PC-9 (cell line): Measurements from ENCODE around the gene STAT4. TPM values are rescaled to one million over a fixed set of nuclear protein-coding genes. Genes with fewer than 3 reads are reported as not detected.

Experiments
- BruUV-seq: library from RNA; stranded (reverse); fragments of 400-500 nt; replicated peaks from 2 replicates; lab custom pipeline; 2021; lab: Mats Ljungman, UMichigan
- CTCF ChIA-PET: fragments of 300-600 bp; sonication (Branson Sonifier 250); formaldehyde crosslinking; loops from one replicate; lab custom pipeline; 2022; ENCODE audit warnings: antibody characterized with exemption; lab: Charles Lee
- POLR2A ChIA-PET: fragments of 300-600 bp; sonication (Branson Sonifier 250); formaldehyde crosslinking; loops from one replicate; lab custom pipeline; 2022; ENCODE audit warnings: antibody characterized with exemption; ENCODE audit not compliant: unreplicated experiment; lab: Charles Lee
- DNase-seq, 2 experiments: peaks; one replicate each; pipeline versions ENCODE4 v3.0.0 to v3.0.0-alpha.2; 2015 to 2022; ENCODE audit warnings: mixed read lengths in 1 of 2
- H2AFZ ChIP-seq: fragments of 200-600 bp; sonication (generic); 2 replicates; pipeline ENCODE4 v1.8.1; 2017; ENCODE audit warnings: antibody characterized with exemption
- H3F3A ChIP-seq: fragments of 200-600 bp; sonication (generic); 2 replicates; pipeline ENCODE4 v1.8.1; 2017; ENCODE audit warnings: antibody characterized with exemption, mild to moderate bottlenecking, low read depth; ENCODE audit not compliant: insufficient read depth
- H3K27ac ChIP-seq: fragments of 200-600 bp; sonication (generic); 2 replicates; pipeline ENCODE4 v1.6.1; 2016; ENCODE audit warnings: mixed run types
- H3K27me3 ChIP-seq: fragments of 200-600 bp; sonication (generic); 2 replicates; pipeline ENCODE4 v1.6.1; 2016; ENCODE audit warnings: low read depth, mixed run types; ENCODE audit not compliant: insufficient read depth
- H3K36me3 ChIP-seq: fragments of 200-600 bp; sonication (generic); 2 replicates; pipeline ENCODE4 v1.6.1; 2016; ENCODE audit warnings: low read depth, mixed run types
- H3K4me1 ChIP-seq: fragments of 200-600 bp; sonication (generic); replicated peaks from 2 replicates; pipeline ENCODE4 v1.6.1; 2016; ENCODE audit warnings: mixed run types; ENCODE audit not compliant: insufficient read depth
- H3K4me2 ChIP-seq: fragments of 200-600 bp; sonication (generic); 2 replicates; pipeline ENCODE4 v1.6.1; 2017; ENCODE audit warnings: mixed run types
- H3K4me3 ChIP-seq: fragments of 200-600 bp; sonication (generic); 2 replicates; pipeline ENCODE4 v1.6.1; 2016; ENCODE audit warnings: mixed run types
- H3K79me2 ChIP-seq: fragments of 200-600 bp; sonication (generic); 2 replicates; pipeline ENCODE4 v1.6.1; 2017; ENCODE audit warnings: low read depth, mixed run types
- H3K9me2 ChIP-seq: fragments of 200-600 bp; sonication (generic); 2 replicates; pipeline ENCODE4 v1.8.1; 2017; ENCODE audit warnings: mild to moderate bottlenecking; ENCODE audit not compliant: insufficient read depth
- H3K9me3 ChIP-seq: fragments of 200-600 bp; sonication (generic); 2 replicates; pipeline ENCODE4 v1.8.1; 2016; ENCODE audit warnings: low read depth; ENCODE audit not compliant: insufficient read depth
- H4K20me1 ChIP-seq: fragments of 200-600 bp; sonication (generic); 2 replicates; pipeline ENCODE4 v1.8.1; 2017; ENCODE audit not compliant: insufficient read depth
- CTCF ChIP-seq: fragments of 200-600 bp; sonication (generic); conservative IDR thresholded peaks from 2 replicates; pipeline ENCODE4 v1.6.1; 2017; ENCODE audit warnings: mixed run types, antibody characterized with exemption, mild to moderate bottlenecking, moderate library complexity
- EZH2 ChIP-seq: fragments of 200-600 bp; sonication (generic); IDR thresholded peaks from 2 replicates; pipeline ENCODE4 v1.8.0; 2017; ENCODE audit warnings: antibody characterized with exemption, low read depth
- intact Hi-C: fragments of 100-400 bp; cut with micrococcal nuclease; formaldehyde crosslinking; loops from one replicate; pipeline ENCODE4 v1.10.0; 2022; ENCODE audit not compliant: unreplicated experiment
- total RNA-seq: library from RNA; stranded (reverse); gene quantifications from 2 replicates; pipeline ENCODE4 v1.2.3, GENCODE V29; 2021

The STAT4 gene
- total RNA-seq, 1 experiment from 2014 or later = 0.70 TPM

GRCh38 chr2:191151331-191151730 is 537 bp upstream of the STAT4 start:
- ChIA-PET POLR2A (no interaction called here), CTCF (no interaction called here)
- BruUV-seq = no TSS peak
- Histone ChIP-seq H3F3A (no peaks in the 10 kb centered on the region), H4K20me1 (no peaks in the 10 kb centered on the region), H2AFZ (peak overlapping the region; percentile 93), H3K9me3 (no peaks in the 10 kb centered on the region), H3K9me2 (no peaks in the 10 kb centered on the region), H3K27me3 (no peaks in the 10 kb centered on the region), H3K4me3 (peak overlapping the region; percentile 86), H3K4me1 (0 out of 2 replicates have a peak, but pooled peaks cover 4% of the 10 kb centered on the region), H3K36me3 (no peaks in the 10 kb centered on the region), H3K79me2 (no peaks in the 10 kb centered on the region), H3K4me2 (peak overlapping the region; percentile 94), H3K27ac (no peak overlapping the region)
- intact Hi-C loops = loop anchor here (2.0 kb wide), 1 partner anchor 99 kb away; no protein-coding TSS in a partner anchor
- TF ChIP-seq EZH2 = no peak
- TF ChIP-seq CTCF = no peak
- DNase-seq = no peak

GRCh38 chr2:191150230-191150599 is 579 bp downstream of the STAT4 start:
- CTCF ChIA-PET = no interaction called here

GRCh38 chr2:191149391-191149790 is 1.4 kb downstream of the STAT4 start:
- Histone ChIP-seq H3K9me2 (no peaks in the 10 kb centered on the region), H3K27ac (no peak overlapping the region), H3K79me2 (no peaks in the 10 kb centered on the region), H3K36me3 (no peaks in the 10 kb centered on the region), H3K4me3 (no peak overlapping the region), H3F3A (no peaks in the 10 kb centered on the region), H3K4me2 (no peak overlapping the region), H4K20me1 (no peaks in the 10 kb centered on the region), H3K27me3 (no peaks in the 10 kb centered on the region), H2AFZ (no peak overlapping the region), H3K4me1 (0 out of 2 replicates have a peak, but pooled peaks cover 4% of the 10 kb centered on the region), H3K9me3 (no peaks in the 10 kb centered on the region)
- TF ChIP-seq CTCF (no peak), EZH2 (no peak)
- BruUV-seq = no TSS peak
- intact Hi-C loops = no loop called here
- CTCF ChIA-PET = no interaction called here
- no peak for DNase-seq
- POLR2A ChIA-PET = interaction anchor here (0.6 kb wide), 1 partner anchor 89 kb away, joined by 5 read pairs; no protein-coding TSS in a partner anchor

More at GRCh38 chr2:191150230-191150599, 579 bp downstream of the STAT4 start:
- TF ChIP-seq EZH2 = no peak
- no peak for TF ChIP-seq CTCF
- H3K4me1 ChIP-seq = 0 out of 2 replicates have a peak, but pooled peaks cover 4% of the 10 kb centered on the region
- peak overlapping the region; percentile 94 for H3K4me2 ChIP-seq
- H3F3A ChIP-seq = no peaks in the 10 kb centered on the region
- no peaks in the 10 kb centered on the region for H3K79me2 ChIP-seq
- H3K9me3 ChIP-seq = no peaks in the 10 kb centered on the region
- no peaks in the 10 kb centered on the region for H3K36me3 ChIP-seq
- H2AFZ ChIP-seq = peak overlapping the region; percentile 93
- no peaks in the 10 kb centered on the region for H4K20me1 ChIP-seq
- peak overlapping the region; percentile 86 for H3K4me3 ChIP-seq
- BruUV-seq = no TSS peak
- no peak for DNase-seq
- H3K27me3 ChIP-seq = no peaks in the 10 kb centered on the region
- H3K27ac ChIP-seq = no peak overlapping the region
- H3K9me2 ChIP-seq = no peaks in the 10 kb centered on the region
- intact Hi-C loops = loop anchor here (2.0 kb wide), 1 partner anchor 97 kb away; no protein-coding TSS in a partner anchor
- POLR2A ChIA-PET = no interaction called here
